Globus pallidus (tissue), 1 donor: Measurements from ENCODE around the gene FXYD7.
"Not testable (repeated sequence)": the region's sequence is repeated elsewhere in the genome, so short reads cannot be mapped to it uniquely, and the experiment has no call there.

Source experiments
- DNase-seq: peaks from one replicate; pipeline ENCODE4 v3.0.0-alpha.2; 2015; ENCODE audit warnings: low spot score

The FXYD7 gene

DNA sequence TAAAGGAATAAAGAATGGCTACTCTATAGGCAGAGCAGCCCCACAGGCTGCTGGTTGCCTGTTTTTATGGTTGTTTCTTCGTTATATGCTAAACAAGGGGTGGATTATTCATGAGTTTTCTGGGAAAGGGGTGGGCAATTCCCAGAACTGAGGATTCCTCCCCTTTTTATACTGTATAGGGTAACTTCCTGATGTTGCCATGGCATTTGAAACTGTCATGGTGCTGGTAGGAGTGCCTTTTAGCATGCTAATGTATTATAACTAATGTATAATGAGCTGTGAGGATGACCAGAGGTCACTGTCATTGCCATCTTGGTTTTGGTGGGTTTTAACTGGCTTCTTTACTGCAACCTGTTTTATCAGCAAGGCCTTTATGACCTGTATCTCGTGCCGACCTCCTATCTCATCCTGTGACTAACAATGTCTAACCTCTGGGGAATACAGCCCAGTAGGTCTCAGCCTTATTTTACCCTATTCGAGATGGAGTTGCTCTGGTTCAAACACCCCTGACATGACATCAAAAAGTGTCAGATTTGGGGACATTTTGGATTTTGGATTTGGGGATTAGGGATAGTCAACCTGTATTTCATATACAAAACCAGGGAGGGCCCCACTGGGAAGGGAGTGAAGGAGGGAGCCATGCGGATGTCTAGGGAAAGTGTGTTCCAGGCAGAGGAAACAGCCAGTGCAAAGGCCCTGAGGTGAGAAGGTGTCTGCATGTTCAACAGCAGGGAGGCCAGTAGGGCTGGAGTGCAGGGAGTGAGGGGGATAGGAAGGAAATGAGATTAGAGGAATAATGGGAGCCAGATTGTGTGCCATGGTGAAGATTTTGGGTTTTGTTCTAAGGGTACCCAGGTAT is 22.4 kb downstream of the FXYD7 start:
- DNase-seq, result no peak

DNA sequence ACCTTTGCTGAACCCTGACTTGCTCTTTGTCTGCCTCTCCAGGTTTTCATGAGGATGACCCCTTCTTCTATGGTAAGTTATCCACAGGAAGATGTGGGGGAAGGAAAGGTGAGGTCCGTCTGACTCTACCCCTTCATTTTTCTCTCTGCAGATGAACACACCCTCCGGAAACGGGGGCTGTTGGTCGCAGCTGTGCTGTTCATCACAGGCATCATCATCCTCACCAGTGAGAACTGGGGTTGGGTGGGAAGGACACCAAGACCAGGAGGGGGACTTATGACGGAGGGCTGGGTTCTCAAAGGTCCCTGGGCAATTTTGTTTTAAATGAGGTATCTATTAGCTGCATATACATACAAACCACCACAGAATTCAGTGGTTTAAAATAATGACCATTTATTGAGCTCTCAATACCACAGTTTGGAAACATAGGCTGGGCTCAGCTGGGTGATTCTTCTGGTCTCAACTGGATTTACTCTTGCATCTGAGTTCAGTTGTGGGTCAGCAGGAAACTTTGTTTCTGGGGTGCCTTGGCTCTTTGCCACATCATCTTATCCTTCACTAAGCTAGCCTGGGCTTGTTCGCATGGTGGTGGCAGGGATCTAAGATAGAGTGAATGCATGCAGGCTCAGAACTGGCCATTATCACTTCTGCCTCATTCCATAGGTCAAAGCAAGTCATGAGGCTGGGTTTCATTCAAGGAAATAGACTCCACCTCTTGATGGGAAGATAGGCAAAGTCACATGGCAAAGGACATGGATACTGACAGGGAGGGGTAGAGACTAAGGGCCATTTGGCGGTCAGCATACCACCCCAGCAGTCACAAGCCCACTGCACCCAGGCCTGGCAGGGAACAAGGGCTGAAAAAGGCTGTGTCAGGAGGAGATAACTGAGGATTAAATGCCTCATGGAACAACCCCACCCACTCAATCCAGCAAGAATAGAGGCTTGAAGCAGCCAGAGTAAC is 23.3 kb downstream of the FXYD7 start:
- DNase-seq, result no peak

DNA sequence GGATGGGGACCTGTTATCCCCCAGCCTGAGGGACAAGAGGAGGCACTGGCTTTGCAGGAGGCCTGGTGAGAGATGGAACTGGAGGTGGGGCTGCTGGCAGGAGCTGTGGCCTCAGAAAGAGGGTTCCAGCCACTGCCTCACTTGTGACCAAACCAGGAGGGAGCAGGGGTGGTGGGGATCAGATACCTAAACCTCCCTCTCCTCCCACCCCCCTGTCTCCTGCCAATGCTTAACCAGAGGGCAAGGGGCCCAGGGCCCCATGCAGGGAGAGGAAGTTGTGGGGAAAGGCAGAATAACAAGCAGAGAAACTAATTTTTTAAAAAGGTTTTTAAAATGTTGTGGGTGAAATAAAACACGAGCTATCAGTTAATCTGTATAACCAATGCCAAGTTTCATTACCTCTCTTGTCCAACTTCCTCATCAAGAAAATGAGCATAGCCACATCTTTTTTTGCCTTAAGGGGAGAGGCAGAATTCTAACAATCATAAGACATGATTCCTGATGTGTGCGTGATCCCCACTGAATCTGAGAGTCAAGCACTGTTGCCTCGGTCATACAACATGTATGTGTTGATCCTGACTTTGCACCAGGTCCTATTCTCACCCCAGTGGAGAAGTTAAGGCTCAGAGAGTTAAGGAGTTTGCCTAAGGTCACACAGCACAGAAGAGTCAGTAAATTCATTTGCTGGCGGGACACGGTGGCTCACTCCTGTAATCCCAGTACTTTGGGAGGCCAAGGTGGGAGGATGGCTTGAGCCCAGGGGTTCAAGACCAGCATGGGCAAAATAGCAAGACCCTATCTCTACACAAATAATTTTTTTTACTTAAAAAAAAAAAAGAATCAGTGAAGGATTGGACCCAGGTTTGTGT is 24.4 kb downstream of the FXYD7 start:
- peak; percentile 27 for DNase-seq

DNA sequence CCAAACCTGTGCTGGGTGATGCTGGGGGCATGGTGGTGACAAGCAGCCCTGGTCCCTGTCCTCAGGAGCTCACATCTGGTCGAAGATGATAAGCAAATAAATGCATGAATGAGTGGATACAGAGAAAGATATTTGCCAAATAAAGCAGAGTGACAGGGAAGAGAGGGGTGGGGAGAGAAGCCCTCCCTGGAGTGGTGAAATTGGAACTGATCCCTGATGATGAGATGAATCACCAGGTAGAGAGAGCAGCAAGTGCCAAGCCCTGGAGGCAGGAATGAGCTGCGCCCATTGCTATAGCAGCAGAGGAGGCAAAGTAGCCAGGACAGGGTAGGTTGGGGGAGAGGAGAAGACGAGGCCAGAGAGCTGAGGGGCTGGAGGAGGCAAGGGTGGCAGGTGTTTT is 25.1 kb downstream of the FXYD7 start:
- no peak for DNase-seq

DNA sequence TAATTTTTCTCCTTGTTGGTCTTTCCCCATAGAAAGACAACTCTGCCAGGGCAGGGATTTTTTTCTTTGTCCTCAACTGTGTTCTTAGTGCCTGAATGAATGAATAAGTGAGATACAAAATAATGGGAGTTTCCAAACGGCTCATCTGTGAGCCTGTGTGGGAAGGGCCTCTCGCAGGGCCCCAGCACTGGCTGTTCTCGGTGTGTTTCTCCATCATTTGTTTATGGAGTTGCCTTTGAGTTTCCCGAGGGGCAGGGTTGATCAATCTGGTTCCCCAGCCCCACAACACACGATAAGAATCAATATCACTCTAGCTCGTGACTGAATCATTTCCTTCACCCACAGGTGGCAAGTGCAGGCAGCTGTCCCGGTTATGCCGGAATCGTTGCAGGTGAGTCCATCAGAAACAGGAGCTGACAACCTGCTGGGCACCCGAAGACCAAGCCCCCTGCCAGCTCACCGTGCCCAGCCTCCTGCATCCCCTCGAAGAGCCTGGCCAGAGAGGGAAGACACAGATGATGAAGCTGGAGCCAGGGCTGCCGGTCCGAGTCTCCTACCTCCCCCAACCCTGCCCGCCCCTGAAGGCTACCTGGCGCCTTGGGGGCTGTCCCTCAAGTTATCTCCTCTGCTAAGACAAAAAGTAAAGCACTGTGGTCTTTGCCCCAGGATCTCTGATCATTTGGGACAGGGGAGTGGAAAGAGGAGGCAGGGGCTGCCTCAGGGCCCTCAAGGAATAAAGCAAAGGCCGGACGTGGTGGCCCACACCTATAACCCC is 26.4 kb downstream of the FXYD7 start:
- no peak for DNase-seq

DNA sequence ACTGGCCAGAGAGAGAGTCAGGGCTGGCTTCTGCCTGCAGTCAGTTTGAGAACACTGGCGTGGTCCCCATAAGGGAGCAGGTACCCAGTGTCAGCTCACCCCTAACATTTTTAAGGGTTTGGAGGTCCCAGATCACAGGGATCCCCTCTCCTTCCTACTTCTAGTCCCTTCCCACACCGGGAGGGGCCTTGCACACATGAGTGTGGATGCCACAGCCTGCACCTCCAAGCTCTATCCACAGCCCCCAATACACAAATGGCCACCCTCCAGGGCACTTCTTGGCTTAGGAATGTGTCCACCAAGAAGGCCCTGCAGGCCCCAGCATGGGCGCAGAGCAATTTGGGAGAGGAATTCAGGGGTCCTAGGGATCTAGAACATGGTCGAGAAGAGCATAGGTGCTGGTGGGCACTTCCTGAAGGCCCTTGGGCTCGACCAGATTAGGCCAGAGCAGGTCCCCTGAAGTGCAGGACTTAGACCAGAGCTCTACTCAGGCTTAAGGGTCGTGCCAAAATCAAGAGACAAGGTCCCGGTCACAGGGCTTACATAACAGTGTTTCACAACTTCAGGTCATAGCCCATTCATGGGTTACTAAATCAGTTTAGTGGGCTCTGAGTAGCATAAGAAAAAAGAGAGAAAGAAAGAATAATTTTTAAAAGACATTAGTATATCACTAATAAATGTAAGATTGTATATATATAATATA is 27.5 kb downstream of the FXYD7 start:
- DNase-seq, result no peak

DNA sequence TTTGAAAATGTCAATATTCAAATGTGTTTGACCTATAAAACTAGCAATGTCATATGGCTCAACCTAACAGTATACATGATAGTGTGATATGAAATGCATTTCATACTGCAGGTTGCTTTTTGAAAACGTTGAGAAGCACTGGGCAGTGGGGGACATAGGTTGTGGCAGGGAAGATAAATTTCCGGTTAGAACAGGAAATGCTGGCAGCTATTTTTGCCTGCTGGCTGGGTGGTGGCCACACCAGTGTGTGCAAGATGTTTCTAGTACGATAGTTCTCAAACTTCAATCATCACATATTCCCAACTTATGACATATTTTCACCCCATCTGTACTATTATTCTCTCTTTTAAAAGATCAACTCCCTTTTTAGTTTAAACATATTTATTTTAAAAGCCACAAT is 28.7 kb downstream of the FXYD7 start:
- no peak for DNase-seq

DNA sequence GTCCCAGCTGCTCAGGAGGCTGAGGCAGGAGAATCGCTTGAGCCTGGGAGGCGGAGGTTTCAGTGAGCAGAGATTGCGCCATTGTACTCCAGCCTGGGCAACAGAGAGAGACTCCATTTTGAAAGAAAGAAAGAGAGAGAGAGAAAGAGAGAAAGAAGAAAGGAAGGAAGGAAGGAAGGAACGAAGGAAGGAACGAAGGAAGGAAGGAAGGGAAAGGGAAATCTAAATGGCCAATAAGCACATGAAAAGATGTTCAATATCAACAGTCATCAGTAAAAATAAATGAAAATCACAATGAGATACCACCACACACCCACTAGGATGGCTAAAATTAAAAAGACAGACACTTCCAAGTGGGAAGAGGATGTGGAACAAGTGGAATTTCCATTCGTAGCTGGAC is 31.2 kb downstream of the FXYD7 start:
- no peak for DNase-seq

DNA sequence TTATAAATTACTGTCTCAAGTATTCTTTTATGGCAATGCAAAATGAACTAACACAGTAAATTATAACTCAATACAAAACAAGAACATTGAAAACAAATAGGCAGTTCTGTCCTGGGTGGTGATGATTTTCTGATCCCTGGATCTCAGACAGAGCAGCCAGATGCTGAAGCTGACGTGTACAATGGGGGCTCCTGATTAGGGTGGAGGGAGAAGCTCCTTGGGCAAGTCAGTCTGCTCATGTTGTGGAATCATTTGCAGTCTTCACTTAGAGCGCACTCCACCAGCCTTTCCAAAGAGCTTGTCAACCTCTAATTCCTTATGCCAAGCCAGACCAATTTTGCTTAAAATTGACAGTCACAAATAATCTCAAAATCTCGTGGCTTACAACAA is 33.1 kb downstream of the FXYD7 start:
- DNase-seq, result no peak

DNA sequence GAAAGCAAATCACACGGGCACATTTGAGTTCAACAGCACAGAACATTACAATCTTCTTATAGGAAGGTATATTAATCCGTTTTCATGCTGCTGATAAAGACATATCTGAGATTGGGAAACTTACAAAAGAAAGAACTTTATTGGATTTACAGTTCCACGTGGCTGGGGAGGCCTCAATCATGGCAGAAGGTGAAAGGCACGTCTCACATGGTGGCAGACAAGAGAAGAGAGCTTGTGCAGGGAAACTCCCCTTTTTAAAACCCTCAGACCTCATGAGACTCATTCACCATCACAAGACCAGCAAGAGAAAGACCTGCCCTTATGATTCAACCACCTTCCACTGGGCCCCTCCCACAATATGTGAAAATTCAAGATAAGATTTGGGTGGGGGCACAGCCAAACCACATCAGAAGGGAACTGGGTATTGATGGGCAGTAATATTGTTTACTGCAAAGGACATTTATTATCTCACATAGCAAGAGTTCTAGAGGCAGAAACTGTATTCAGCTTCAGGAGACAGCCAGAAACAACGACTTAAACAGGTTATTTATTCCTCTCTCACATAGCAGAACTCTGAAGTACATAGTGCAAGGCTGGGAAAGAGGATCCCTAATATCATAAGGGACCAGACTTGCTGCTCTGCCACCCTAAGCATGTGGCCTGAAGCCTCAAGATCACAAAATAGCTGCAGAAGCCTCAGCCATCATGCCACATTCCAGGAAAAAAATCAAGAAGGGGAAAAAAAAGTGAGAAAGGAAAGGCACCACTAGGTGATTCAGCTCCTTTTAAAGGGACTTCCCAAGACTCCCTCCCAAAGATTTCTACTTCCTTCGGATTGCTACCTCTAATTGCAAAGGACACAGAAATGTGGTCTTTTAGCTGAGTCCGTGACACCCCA is 34.6 kb downstream of the FXYD7 start:
- no peak for DNase-seq

DNA sequence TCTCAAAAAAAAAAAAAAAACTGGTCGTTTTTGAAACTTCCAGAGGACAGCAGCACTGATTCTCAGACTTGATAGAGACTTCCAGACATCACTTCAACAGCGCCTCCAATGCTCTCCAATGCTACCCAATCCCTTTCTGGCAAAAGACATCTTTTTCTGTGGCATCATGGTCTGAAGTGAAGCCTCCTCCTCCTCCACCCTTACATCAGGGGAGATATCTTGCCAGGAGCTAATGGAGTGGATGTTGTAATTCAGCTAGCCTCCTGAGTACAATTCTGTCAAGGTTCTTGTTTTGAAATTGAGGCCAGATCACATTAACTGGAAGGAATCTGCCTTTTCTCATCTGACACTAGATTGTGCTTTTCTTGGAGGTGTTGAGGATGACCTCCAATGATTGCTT is 35.6 kb downstream of the FXYD7 start:
- no peak for DNase-seq

DNA sequence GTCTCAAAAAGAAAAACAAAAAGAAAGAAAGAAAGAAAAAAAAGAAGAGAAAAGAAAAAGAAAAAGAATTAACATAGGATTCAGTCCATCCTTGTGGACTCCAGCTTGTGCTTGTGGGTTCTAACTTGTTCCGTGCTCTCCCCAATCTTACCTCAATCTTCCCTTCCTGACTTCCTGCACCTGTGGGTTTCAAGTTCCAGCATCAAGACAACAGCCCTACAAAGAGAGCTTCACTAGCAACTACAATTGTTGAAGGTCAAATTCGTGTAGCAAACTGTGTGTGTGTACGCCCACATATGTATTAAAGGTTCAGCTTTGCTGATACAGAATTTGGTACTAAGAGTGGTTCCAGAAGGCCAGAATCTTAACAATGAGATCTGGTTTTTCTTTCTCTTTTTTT is 36.8 kb downstream of the FXYD7 start:
- DNase-seq, result no peak

DNA sequence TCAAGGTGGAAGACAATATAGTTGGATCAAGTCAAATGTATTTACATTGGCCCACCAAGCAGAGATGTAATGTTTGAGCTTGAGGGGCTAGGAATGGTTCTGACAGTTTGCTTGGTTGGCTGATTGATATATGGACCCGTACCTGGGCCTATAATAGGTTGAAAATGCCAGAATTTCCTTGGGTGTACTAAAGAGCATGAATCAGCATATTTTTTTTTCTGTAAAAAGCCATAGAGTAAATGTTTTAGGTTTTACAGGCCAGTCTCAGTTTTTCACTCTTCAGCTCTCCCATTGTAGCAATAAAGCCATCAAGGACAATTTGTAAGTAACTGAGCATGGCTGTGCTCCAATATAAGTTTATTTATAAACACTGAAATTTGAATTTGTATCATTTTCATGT is 38.3 kb downstream of the FXYD7 start:
- no peak for DNase-seq

DNA sequence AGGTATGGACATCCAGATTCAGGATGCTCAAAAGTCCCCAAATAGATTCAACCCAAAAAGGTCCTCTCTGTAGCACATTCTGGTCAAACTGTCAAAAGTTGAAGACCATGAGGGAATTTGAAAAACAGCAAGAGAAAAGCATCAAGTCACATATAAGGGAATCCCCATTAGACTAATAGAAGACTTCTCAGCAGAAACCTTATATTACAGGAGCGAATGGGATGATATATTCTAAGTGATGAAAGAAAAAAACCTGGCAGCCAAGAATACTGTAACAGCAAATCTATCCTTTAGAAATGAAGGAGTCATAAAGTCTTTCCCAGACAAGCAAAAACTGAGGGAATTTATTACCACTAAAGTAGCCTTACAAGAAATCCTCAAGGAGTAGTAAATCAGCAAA is 41.2 kb downstream of the FXYD7 start:
- DNase-seq, result no peak

DNA sequence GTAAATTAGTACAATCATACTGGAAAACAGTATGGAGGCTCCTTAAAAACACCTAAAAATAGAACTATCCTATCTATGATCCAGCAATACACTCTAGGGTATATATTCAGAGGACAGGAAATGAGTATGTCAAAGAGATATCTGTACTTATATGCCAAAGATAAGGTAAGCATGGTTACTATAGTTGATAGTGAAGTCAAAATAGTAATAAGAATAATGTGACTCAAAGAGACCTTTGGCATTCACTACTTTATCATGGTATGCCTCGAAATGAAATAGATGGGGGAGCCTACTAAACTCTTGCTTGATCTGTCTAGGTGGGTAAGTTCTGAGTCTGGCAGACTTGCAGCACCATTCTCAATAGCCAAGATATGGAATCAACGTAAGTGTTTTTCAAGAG is 41.8 kb downstream of the FXYD7 start:
- no peak for DNase-seq

DNA sequence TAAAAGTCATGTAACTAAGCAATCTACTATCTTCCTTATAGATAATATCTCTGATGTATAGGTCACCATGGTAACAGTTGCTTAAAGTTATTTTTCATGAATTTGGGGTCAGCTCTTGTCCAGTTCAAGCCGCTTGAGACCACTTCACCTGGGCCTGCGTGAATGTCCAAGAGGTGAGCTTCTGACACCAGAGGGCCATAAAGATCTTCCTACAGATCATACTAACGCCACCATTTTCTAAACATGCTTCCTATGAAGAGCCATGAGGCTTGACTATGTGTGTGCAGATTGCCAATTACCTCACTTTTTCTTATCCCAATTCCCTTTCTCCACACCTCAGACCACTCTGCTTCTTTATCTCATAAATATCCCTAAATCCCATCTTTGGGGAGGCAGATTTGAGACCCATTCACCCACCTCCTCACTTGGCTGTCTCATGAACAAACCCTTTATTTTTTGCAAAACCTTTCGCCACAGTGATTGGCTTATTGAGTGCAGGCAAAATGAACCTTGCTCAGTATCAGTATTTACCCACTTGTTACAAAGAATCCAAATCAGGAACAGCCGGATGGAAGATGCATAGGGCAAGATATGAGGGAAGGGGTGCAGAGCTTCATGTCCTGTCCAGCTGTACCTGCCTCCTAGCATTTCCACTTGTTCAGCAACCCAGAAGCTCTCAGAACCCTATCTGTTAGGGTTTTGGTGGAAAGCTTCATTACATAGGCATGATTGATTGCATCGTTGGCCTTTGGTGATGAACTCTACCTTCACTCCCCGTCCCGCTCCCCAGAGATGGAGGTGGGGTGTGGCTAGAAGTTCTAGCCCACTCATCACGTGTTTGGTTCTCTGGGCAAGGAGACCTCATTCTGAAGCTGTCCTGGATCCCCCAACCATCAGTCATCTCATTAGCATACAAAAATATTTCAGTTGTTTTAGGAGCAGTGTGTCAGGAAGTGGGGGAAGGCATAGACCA is 51.2 kb downstream of the FXYD7 start:
- DNase-seq, result no peak

DNA sequence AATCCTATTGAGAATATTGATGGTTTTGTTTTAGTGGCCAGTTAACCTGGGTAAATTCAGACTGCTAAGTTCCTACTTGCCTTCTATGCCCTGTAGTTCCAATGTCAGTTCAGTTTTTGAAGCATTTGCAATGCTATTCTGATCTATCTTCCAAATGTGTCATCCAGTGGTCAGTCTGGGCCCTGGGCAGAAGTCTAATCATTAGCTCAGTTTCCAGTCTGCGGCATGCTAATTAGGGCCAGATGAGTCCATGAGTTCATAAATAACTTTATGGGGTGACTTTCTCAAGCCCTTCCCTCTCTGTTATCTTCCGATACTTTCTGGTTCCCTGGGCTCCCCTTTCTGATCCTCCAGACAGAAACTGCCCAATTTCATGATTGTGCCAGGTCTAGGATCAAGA is 52.8 kb downstream of the FXYD7 start:
- DNase-seq, result no peak

DNA sequence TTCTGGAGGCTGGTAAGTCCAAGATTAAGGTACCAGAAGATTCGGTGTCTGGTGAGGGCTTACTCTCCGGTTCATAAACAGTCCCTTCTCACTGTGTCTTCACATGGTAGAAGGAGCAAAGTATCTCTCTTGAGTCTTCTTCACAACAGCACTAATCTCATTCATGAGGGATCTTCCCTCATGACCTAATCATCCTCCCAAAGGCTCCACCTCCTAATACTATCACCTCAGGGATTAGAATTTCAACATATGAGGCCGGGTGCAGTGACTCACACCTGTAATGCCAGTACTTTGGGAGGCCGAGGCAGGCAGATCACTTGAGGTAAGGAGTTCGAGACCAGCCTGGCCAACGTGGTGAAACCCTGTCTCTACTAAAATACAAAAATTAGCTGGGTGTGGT is 53.8 kb downstream of the FXYD7 start:
- not testable (repeated sequence) for DNase-seq
